HG02885 (cell line): Measurements from ENCODE around the gene FKBP3.
"Not testable (repeated sequence)": the region's sequence is repeated elsewhere in the genome, so short reads cannot be mapped to it uniquely, and the experiment has no call there.

ENCODE experiments used
- ATAC-seq: cut with Tn5 transposase; IDR thresholded peaks from one replicate; pipeline ENCODE4 v1.9.1; 2021; ENCODE audit warnings: mild to moderate bottlenecking; ENCODE audit not compliant: unreplicated experiment, poor library complexity

Gene FKBP3

DNA sequence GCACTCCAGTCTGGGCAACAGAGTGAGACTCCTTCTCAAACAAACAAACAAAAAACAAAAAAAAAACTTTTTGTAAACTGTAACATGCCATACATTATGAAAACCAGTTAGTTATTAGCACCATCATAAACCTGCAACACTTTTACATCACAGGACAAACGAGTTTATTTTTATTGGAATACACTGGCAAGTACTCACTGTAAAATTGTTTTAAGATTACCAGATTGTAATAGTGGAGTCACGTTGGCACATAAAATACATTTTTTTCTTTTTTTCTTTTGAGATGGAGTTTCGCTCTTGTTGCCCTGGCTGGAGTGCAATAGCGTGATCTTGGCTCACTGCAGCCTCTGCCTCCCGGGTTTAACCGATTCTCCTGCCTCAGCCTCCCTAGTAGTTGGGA is 15.7 kb downstream of the FKBP3 start:
- ATAC-seq = no peak

DNA sequence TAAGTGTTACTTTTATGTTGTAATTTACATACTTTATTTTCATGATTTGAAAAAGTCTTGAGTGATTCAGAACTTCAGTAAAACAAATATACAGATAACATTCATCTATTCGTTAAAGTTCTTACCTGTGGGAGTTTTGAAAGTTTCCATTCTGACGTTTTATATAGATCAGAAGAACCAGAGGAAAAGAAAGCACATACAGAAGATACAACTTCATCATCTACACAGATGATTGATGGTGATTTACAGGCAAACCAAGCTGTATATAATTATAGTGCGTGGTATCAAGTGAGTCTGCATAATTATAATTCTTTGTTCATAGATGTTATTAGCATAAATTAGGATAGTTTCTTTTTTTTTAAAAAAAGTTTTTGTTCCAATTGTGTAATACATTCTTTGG is 20.0 kb downstream of the FKBP3 start:
- ATAC-seq = no peak

DNA sequence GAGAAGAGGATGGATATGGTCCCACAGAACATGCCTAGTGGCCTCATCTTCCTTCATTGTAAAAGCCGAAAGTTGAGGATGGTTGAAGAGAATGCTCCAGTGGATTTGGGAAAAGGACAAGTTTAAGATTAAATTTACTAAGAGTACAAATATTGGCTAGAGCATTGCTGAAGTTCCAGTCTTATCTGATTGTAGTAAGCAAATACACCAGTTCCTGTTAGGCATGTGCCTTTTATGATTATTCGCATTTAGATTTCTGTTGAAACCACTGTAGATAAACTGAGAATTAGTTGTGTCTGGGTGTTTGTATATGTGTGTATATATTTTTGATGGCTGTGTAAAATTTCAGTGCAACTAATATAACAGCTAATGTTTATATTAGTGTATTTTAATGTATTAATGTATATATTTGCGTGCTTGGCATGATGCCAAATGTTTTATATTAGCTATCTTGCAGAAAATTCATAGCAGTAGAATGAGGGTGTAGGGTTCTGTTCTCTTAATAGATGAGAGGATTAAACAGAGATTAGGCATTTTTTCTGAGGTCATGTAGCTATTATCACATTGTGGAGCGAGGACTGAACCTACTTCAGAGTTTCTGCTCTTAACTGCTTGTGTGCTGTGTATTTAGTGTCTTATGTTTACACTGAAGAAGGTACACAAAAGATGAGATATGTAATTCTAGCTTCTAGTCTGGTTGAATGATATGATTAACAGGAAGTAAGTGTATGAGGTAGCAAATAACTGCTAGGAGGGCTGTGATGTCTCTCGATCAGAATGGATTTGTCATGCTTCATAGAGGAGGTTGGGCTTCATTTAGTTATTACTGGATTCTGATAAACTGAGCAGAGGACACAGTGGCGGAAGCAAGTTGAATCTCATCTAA is 21.1 kb downstream of the FKBP3 start:
- no peak for ATAC-seq

DNA sequence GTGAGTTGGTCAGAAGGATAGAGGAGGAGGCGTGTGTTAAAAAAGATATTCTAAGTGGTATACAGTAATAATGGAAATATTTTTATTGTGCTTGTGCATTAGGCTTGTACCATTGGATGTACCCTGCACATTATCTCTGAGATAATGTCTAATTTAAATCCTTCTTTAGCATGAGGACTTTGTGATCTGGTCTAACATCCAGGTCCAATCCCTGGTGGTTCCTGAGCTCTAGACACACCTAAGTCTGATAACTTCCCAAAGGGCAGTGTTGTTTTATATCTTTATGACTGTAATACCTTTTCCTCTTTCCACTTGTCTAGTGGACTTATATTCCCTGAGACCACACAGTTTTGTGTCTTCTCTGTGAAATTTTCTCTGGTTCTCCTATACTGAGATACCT is 29.7 kb downstream of the FKBP3 start:
- no peak for ATAC-seq

DNA sequence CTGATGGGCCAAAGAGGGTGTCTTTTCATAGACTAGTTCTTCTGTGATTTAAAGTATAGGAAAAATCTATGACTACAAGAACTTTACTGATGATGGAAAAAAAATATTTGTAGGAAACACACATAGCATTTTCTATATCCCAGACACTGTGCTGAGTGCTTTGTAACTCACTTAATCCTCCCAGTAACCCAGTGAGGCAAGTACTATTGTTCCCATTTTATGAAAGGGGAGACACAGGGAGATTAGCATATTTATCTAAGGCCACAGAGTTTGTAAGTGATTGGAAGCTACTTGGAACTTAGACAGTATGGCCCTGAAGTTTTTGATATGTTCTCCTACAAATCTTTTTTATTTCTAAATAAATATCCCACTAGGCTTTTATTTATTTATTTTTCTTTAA is 30.5 kb downstream of the FKBP3 start:
- no peak for ATAC-seq

DNA sequence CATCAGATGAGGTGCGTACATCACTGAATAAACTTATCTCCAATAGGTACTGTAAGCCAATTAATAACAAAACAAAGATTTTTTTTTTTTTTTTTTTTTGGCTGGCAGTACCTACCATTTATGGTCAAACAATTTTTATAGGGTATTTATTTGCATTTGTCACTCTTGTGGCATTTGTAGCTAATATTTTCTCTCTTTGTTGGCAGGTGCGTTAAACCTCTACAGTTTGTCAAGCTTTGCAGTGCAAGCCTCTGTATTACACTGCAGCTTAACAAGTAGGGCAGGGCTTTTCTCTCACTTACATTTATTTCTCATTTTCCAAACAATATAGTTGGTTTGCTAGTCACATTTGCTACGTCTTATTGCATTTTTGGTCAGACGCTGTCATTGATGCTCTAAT is 38.1 kb downstream of the FKBP3 start:
- ATAC-seq = no peak

DNA sequence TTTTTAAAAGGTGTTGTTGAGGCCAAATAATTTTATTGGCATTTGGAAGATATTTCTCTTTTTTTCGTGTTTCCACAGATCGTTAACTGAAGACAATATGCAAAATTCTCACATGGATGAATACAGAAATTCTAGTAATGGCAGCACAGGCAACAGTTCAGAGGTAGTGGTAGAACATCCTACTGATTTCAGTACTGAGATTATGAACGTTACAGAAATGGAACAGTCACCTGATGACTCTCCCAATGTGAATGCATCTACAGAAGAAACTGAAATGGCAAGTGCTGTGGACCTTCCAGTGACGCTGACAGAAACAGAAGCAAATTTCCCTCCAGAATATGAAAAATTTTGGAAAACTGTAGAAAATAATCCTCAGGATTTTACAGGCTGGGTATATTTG is 39.1 kb downstream of the FKBP3 start:
- peak; percentile 52 for ATAC-seq

DNA sequence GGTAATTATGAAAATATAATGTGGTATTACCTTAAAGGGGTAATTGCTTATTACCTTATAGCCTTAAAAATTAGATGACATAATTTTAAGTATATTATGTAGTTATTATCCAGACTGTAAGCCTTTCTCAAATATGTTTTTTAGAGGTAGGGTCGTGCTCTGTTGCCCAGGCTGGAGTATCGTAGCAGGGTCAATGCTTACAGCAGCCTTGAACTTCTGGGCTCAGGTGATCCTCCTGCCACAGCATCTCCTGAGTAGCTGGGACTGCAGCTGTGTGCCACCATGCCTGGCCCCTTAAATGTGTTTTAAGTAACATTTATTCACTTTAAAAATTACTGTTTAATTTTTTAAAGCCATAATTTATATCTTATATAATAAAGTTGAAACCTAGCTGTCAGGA is 40.0 kb downstream of the FKBP3 start:
- ATAC-seq = no peak

DNA sequence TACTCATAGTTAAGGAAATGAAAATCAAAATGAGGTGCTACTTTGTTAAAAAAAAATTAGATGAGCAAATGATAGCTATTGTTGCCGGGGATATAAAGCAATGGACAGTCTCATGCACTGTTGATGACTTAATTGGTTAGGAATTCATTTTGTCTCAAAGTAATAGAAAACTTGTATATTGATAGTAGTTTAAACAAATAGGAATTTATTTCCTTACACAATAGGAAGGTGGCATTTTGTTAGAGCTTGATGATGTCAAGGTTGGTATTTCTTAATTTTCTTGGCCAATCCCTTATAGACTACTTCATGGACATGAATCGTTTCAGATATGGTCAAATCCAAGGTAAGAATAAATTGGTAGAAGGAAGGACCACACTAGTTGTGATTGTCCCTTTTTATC is 42.6 kb downstream of the FKBP3 start:
- ATAC-seq = no peak

DNA sequence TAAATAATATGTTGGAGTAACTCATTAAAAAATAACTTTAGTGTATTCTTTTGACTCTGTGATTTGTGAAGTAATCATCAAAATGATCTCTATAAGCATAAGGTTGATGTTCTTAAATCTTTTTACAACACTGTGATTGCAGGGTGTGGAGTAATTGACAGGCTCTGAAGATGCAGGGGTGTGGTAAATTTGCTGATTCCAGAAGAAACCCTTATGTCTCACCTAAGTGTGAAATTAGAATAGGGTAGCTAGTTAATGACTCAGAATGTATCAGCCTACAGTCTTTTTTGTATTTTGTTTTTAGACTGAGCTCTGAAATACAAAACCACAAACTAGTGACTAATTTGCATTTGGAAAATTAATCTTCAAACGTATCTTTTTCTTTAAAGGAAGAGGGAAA is 44.5 kb downstream of the FKBP3 start:
- ATAC-seq = peak; percentile 77

DNA sequence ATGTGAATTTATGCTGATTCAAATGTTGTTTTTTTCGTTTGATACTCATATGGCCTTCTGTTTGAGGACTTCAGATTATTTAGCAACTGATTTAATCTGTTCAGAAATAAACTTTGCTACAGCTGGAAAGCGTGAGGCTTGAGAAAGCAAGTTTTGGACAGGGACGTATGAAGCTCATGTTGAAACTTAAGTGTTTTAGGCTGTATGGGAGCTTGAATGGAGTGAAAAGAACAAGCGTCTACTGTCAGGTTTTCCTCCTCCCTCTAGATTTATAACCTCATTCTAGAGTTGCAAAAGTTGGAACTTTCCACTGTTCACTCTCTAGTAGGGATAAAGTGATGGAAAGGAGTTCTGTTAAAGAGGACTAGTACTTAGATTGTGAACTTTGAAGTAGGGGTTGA is 49.3 kb downstream of the FKBP3 start:
- ATAC-seq = no peak

DNA sequence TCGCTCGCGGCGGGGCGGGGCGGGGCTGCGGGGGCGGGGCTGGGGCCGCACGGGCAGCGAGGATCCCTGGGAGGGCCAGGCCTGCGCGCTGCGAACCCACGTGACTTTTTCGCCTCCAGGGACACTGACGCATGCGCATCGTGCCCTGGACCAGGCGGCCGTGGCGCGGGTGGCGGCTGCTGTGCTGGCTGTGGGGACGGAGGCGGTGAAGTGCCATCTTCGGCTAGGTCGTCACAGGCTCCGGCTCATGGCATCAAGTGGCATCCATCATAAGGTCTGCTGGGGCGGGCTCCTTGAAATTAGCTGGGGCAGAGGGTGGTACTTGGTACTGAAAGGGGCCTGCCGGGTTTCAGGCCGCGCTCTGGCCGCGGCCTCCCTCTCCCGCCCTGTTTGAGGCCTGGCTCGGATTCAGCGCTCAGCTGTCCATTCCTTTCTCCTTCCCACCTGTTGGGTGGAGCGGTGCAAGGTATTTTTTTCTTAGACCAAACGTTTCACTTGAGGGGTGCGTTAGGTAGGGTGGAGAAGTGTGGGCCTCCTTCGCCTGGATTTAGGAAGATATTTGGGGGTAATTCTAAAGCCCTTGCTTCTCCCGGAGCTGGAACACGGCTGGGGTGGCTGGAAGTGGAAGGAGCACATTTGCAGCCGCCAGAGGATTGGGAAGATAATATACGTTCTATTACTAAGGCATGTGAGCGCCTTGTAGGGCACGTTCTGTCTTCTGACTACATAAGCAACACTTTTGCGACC is 50.1 kb downstream of the FKBP3 start, which contains the start of gene PRPF39:
PRPF39 (plus strand) TSS at position 141 of the 747 bp plus-strand sequence. CDS start 11,124 bp downstream, outside the sequence.
- ATAC-seq = peak; percentile 87

DNA sequence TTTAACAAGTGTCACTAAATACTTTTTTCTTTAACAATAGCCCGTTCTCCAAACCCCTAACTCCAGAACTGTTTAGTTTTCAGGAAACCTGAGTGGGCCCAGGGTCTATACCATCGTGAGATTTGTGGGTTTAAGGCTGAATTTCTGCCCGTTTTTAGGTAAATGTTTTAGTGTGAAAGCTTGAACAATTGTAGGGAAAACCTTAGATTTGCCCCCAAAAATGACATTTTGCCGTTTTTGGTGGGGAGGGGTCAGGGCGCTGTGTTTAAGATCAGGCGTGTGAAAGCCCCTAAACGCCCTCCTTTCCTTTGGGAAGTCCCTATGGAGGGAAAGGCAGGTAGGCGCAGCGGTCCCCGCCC is 50.7 kb downstream of the FKBP3 start:
- ATAC-seq = no peak

DNA sequence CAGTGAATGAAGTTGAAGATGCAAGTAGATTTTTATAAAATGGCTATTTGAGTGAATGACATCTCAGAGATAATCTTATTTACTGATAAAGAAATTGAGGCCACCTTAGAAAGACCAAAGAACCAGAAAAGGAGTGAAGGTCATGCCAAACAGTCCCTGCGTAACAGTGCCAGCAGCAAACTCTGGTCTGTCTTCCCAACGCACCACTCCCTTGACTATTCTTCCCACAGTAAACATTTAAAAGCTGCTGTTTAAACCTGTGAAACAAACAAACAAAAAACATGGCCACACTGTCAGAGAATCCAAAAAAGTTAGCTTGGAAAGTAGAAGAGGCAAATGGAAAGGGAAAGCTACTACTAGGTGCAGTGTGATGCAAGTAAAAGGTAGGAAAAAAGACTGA is 51.9 kb downstream of the FKBP3 start:
- ATAC-seq = no peak

DNA sequence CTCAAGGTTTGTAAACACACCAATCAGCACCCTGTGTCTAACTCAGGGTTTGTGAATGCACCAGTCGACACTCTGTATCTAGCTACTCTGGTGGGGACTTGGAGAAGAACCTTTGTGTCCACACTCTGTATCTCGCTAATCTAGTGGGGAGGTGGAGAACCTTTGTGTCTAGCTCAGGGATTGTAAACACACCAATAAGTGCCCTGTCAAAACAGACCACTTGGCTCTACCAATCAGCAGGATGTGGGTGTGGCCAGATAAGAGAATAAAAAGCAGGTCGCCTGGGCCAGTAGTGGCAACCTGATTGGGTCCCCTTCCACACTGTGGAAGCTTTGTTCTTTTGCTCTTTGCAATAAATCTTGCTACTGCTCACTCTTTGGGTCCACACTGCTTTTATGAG is 53.2 kb downstream of the FKBP3 start:
- not testable (repeated sequence) for ATAC-seq

DNA sequence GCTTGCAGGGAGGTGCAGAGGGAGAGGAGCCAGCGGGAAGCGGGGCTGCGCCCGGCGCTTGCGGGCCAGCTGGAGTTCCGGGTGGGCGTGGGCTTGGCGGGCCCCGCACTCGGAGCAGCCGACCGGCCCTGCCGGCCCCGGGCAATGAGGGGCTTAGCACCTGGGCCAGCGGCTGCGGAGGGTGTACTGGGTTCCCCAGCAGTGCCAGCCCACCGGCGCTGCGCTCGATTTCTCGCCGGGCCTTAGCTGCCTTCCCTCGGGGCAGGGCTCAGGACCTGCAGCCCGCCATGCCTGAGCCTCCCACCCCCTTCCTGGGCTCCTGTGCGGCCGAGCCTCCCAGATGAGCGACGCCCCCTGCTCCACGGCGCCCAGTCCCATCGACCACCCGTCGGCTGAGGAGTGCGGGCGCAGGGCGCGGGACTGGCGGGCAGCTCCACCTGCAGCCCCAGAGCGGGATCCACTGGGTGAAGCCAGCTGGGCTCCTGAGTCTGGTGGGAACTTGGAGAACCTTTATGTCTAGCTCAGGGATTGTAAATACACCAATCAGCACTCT is 53.8 kb downstream of the FKBP3 start:
- ATAC-seq = not testable (repeated sequence)

DNA sequence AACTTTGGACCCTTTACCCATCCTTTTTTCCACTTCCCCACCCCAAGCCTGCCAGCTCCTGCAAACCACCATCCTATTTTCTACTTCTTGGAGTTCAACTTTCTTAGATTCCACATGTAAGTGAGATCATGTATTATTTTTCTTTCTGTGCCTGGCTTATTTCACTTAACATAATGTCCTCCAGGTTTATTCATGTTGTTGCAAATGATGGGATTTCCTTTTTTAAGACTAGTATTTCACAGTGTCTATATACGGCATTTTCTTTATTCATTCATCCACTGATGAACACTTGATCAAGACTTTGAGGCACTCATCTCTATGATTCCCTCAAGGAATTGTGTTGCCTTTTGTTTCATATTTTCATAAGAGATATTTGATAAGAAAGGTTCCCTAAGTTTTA is 56.0 kb downstream of the FKBP3 start:
- no peak for ATAC-seq

DNA sequence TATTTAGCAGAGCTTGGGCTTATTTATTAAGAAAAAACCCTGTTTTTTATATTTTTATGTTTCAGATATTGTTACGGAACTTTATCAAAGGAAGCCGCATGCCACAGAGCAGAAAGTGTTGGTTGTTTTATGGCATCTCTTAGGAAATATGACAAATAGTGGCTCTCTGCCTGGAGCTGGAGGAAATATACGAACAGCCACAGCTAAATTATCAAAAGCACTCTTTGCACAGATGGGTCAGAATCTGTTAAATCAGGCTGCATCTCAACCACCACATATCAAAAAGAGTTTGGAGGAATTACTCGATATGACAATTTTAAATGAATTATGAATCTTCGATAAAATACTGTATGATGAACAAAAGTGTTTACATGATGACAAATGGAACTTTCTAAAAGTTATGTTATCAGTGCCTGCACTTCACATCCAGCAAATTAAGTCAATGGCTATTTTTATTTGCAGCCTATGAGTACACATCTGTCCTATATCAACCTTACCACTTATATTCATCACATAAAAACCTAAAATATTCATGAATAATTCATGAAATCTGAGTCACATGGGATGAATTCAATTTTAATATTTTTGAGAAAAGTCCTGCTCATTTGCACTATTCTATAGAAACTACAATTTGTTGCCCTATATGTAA is 60.9 kb downstream of the FKBP3 start:
- no peak for ATAC-seq

DNA sequence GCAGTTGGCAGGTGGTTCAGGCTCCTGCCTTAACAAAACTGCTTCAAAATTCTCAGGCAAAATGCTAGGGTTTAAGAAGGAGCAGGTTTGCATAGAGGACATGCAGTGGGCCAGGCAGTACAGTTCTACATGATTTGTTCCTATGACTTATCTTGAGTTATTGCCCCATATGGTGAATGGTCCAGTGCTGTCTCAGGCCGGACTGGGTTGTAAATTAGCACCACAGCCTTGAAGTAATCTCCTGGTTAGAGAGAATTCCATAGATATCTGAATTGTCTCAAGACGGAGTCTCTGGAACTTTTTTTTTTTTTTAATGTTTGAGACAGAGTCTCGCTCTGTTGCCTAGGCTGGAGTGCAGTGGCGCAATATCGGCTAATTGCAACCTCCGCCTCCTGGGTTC is 62.2 kb downstream of the FKBP3 start:
- no peak for ATAC-seq

DNA sequence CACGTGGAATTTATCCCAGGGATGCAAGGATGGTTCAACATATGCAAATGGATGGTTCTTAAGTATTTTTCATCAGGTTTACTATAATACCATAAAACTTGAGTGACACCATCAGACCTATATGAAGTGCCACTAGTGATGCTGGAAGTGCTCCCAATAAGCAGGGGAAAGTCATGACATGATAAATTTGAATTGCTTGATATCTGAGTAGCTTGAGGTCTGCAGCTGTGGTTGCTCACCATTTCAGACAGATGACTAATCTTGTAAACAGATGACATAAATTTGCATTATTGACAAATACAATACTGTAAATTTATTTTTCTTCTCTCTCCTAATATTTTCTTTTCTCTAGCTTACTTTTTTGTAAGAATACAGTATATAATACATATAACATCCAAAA is 64.1 kb downstream of the FKBP3 start:
- ATAC-seq = no peak

DNA sequence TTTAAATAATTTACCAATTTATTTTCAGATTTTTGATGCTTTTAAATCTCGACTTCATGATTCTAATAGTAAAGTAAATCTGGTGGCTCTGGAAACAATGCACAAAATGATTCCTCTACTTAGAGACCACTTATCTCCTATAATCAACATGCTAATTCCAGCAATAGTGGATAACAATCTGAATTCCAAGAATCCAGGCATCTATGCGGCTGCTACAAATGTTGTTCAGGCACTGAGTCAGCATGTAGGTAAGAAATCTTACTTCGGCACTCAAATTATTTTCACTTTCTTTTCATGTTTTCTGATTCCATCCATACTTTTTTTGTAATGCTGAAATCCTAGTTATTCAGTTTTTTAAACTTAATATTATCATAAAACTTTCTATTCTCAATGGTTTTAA is 65.9 kb downstream of the FKBP3 start:
- no peak for ATAC-seq
